K562 (cell line): ENCODE measurements around the gene RSBN1L. TPM values are rescaled to one million over a fixed set of nuclear protein-coding genes. Genes with fewer than 3 reads are reported as not detected.
A peak's percentile ranks its signal among the peaks of the same experiment; 100 is the strongest.

Experiments used
- ARID4B ChIP-seq: sonication (generic); formaldehyde crosslinking; IDR thresholded peaks from 2 replicates; pipeline ENCODE4 v1.8.0; 2022; ENCODE audit warnings: mild to moderate bottlenecking, missing genetic modification reagents
- CEBPG ChIP-seq, 3 experiments: fragments of 200-800 bp in 1 of 3; sonication (Bioruptor generic) in 1 of 3; sonication (generic) in 1 of 3; formaldehyde crosslinking in 1 of 3; IDR thresholded peaks in 2 of 3; conservative IDR thresholded peaks in 1 of 3; 2 replicates each; pipeline versions ENCODE4 v1.6.1 to v1.8.0; 2016 to 2022; ENCODE audit warnings: missing compliant biosample characterization in 2 of 3, missing genetic modification characterization in 2 of 3, mild to moderate bottlenecking in 1 of 3, missing genetic modification reagents in 1 of 3
- DNMT1 ChIP-seq: fragments of 450-650 bp; IDR thresholded peaks from 2 replicates; pipeline ENCODE4 v1.6.1; 2016; ENCODE audit warnings: antibody characterized with exemption, mild to moderate bottlenecking
- FOXP1 ChIP-seq: sonication (generic); formaldehyde crosslinking; IDR thresholded peaks from 2 replicates; pipeline ENCODE4 v1.8.0; 2022; ENCODE audit warnings: mild to moderate bottlenecking, missing genetic modification reagents
- HMBOX1 ChIP-seq: sonication (generic); IDR thresholded peaks from 2 replicates; pipeline ENCODE4 v1.6.1; 2016
- PCBP1 ChIP-seq: fragments of 200-400 bp; formaldehyde crosslinking; IDR thresholded peaks from 2 replicates; pipeline ENCODE4 v1.6.1; 2018; ENCODE audit warnings: mild to moderate bottlenecking, low read depth, low read length; ENCODE audit not compliant: poor library complexity, severe bottlenecking
- PHF20 ChIP-seq: fragments of 450-650 bp; IDR thresholded peaks from 2 replicates; pipeline ENCODE4 v1.6.1; 2018; ENCODE audit not compliant: partially characterized antibody
- PHF21A ChIP-seq: fragments of 450-650 bp; IDR thresholded peaks from 2 replicates; pipeline ENCODE4 v1.6.1; 2017; ENCODE audit warnings: low read depth, borderline replicate concordance
- PREB ChIP-seq: sonication (generic); formaldehyde crosslinking; IDR thresholded peaks from 2 replicates; pipeline ENCODE4 v1.8.1; 2023; ENCODE audit warnings: mild to moderate bottlenecking, missing genetic modification reagents
- RAD21 ChIP-seq, 2 experiments: fragments of 250-450 bp in 1 of 2; fragments of 450-650 bp in 1 of 2; sonication (Bioruptor Pico) in 1 of 2; formaldehyde crosslinking in 1 of 2; IDR thresholded peaks in 1 of 2; conservative IDR thresholded peaks in 1 of 2; 2 replicates each; pipeline versions ENCODE4 v1.4.0 to v1.8.0; 2020 to 2022; ENCODE audit warnings: mild to moderate bottlenecking in 2 of 2, moderate library complexity in 1 of 2
- ZBTB2 ChIP-seq: fragments of 450-650 bp; IDR thresholded peaks from 2 replicates; pipeline ENCODE4 v1.6.1; 2016; ENCODE audit warnings: antibody characterized with exemption
- ZBTB26 ChIP-seq: fragments of 450-650 bp; formaldehyde crosslinking; IDR thresholded peaks from 2 replicates; pipeline ENCODE4 v1.4.0; 2022; ENCODE audit warnings: missing genetic modification characterization
- ZBTB33 ChIP-seq: sonication (generic); formaldehyde crosslinking; IDR thresholded peaks from 2 replicates; pipeline ENCODE4 v1.8.1; 2023; ENCODE audit warnings: mild to moderate bottlenecking, missing genetic modification reagents
- polyA plus RNA-seq, 8 experiments: library from polyadenylated mRNA; depleted of rRNA in 4 of 8; stranded (reverse) in 5 of 8; unstranded in 3 of 8; fragments of >200 nt; fragmentation: Nextera tagmentation in 2 of 8; fragmentation: Illumina TruSeq in 1 of 8; extraction: Ambion mirVana in 2 of 8; extraction: Trizol in 1 of 8; gene quantifications; 2 replicates each; pipeline versions ENCODE4 v1.2.1 to v1.2.3, GENCODE V29; 2011 to 2014; ENCODE audit warnings: inconsistent platforms in 1 of 8, missing spikeins in 1 of 8
- total RNA-seq, 7 experiments: library from RNA; depleted of rRNA in 6 of 7; stranded (reverse); fragments of >200 nt in 6 of 7; fragmentation: Illumina TruSeq in 2 of 7; extraction: Trizol in 2 of 7; gene quantifications; 2 replicates each; pipeline versions ENCODE4 v1.2.1 to v1.2.3, GENCODE V29; 2011 to 2021; ENCODE audit warnings: low replicate concordance in 1 of 7

RSBN1L gene
- total and polyA plus RNA-seq, 9 of the 15 experiments (the other 6 are each of a cell fraction or from before 2014, with no cell fraction given), result 6.2 to 35.2 (median 20.1) TPM

- no peak for TF ChIP-seq CEBPG (CRISPR knock-in tag; IDR thresholded peaks at IDR 0.05)
- TF ChIP-seq CEBPG (tag; conservative IDR thresholded peaks at IDR 0.05 in 1 of 2, IDR thresholded peaks at IDR 0.05 in 1 of 2), result peak in 1 of 2 experiments; percentile 36; a peak in 1 of 4 replicates
- peak in 1 of 2 experiments; percentile 10; a peak in 1 of 4 replicates for TF ChIP-seq RAD21 (CRISPR knock-in tag; conservative IDR thresholded peaks at IDR 0.05 in 1 of 2, IDR thresholded peaks at IDR 0.05 in 1 of 2)
- TF ChIP-seq ZBTB2, result 0 out of 2 replicates have a peak, but pooled peaks have one; percentile 0
- TF ChIP-seq FOXP1, result no peak
- no peak for TF ChIP-seq PHF21A
- no peak for TF ChIP-seq ZBTB33 (CRISPR knock-in tag)
- TF ChIP-seq ARID4B (CRISPR knock-in tag), result peak; percentile 21; the same call in 1 of the 2 replicates
- no peak for TF ChIP-seq PREB (CRISPR knock-in tag)
- 0 out of 2 replicates have a peak, but pooled peaks have one; percentile 32 for TF ChIP-seq DNMT1
- peak; percentile 59 for TF ChIP-seq PCBP1
- TF ChIP-seq ZBTB26, result no peak
- TF ChIP-seq HMBOX1, result peak; percentile 58; the same call in 1 of the 2 replicates
- TF ChIP-seq PHF20, result peak; percentile 3
These were observed 103.1 kb downstream of the RSBN1L start (continued) for GRCh38 chr7:77799078-77799964.
